ENCODE results near the gene LCLAT1. TPM values are rescaled to one million over a fixed set of nuclear protein-coding genes. Genes with fewer than 3 reads are reported as not detected.

LCLAT1 gene
- total RNA-seq, 2 experiments from 2014 or later, result 18.6 to 22.8 TPM

DNA sequence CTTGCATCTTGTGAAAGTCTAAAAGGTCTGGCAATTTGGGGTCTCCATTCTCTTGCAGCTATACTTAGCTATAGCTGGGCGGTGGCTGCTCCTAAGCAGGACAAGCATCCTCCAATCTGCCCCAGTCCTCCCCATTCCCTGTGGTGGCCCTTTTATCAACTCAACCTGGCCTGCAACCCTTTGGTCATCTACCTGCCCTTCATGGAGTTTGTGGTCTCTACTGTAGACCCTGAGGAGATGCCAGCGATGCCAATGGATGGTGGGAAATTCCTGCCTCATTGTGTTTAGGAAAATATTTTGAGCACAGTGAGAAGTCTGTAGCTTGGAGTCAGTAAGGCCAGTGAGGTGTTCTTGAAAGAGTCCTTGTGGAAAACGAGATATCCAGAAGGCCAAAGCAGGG is 216.8 kb downstream of the LCLAT1 start:
- no peak for ATAC-seq
- Mint-ChIP-seq H3K4me3 (no peak overlapping the region), H3K27ac (no peak overlapping the region), H3K9me3 (ENCODE audit: low read depth) (no peaks in the 10 kb centered on the region), H3K4me1 (no peaks in the 10 kb centered on the region), H3K36me3 (peaks cover 3% of the 10 kb centered on the region), H3K27me3 (no peaks in the 10 kb centered on the region)
- DNase-seq, result no peak
- CTCF ChIA-PET, result no interaction called here

DNA sequence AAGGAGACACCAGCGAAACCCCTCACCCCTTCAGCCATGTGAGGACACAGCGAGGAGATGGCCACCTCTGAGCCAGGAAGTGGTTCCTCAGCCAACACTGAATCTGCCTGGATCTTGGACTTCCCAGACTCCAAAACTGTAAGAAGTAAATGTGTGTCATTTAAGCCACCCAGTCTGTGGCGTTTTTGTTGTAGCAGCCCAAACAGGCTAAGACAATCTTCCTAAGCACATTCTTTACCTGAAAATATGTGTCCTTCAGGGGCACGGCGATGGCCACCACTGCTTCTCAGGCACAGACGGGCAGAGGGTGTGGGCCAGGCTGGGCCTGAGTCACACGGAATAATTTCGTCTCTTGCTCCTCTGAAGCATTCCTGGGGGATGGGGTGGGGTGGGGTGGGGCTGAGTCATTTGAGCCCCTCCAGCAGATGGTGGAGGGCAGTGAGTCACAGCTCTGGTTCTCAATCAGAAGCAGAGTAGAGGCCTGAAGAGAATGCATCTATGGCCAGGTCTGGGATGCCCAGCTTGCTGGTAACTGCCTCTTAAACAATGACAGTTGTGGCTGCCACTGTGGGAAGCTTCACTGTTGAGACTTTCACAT is 217.8 kb downstream of the LCLAT1 start:
- Mint-ChIP-seq H3K27ac (no peak overlapping the region), H3K27me3 (no peaks in the 10 kb centered on the region), H3K36me3 (peaks cover 7% of the 10 kb centered on the region), H3K9me3 (ENCODE audit: low read depth) (peaks cover 1% of the 10 kb centered on the region), H3K4me1 (no peaks in the 10 kb centered on the region), H3K4me3 (no peak overlapping the region)
- no peak for DNase-seq
- CTCF ChIA-PET, result no interaction called here
- ATAC-seq, result no peak

- no peak for DNase-seq
Observed at GRCh38 chr2:30665761-30666265, 218.8 kb downstream of the LCLAT1 start.

DNA sequence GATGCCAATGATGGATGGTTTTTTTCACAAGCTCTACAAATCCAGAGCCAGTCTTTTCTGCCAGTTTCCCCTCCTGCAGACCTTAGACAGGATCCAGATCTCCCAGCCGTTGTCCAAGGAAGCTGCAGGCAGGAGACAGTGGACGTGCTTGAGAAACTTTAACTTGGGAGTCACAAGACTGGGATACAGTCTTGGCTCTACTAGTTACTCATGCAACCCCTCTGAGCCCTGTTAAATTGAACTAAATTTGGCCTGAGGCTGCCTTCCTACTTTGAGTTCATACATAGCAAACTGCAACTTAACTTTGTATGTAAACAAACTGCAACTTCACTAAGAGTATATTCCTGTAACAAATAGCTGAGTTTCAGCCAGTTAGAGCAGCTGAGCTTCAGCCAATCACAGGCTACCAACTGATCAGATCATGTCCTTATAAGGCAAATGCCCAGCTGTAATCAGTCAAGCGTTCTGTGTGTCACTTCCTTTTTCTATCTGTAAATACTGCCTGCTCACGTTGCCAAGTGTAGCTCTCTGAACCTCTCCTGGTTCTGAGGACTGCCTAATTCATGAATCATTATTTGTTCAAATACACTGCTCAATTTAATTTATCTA is 219.3 kb downstream of the LCLAT1 start:
- Mint-ChIP-seq H3K4me1 (no peaks in the 10 kb centered on the region), H3K27me3 (no peaks in the 10 kb centered on the region), H3K36me3 (peaks cover 12% of the 10 kb centered on the region), H3K27ac (no peak overlapping the region), H3K4me3 (no peak overlapping the region), H3K9me3 (ENCODE audit: low read depth) (peaks cover 7% of the 10 kb centered on the region)
- CTCF ChIA-PET, result interaction anchor here (1.2 kb wide), 1 partner anchor 45 kb away, joined by 4 read pairs; no protein-coding TSS in a partner anchor
- DNase-seq (no peak), ATAC-seq (no peak)

More at GRCh38 chr2:30665761-30666265, 218.8 kb downstream of the LCLAT1 start:
- H3K4me3 Mint-ChIP-seq, result no peak overlapping the region
- H3K9me3 Mint-ChIP-seq (ENCODE audit: low read depth), result peaks cover 7% of the 10 kb centered on the region
- no peaks in the 10 kb centered on the region for H3K4me1 Mint-ChIP-seq
- no peak for ATAC-seq
- peaks cover 12% of the 10 kb centered on the region for H3K36me3 Mint-ChIP-seq
- no peak overlapping the region for H3K27ac Mint-ChIP-seq
- CTCF ChIA-PET, result no interaction called here
- H3K27me3 Mint-ChIP-seq, result no peaks in the 10 kb centered on the region

GRCh38 chr2:30670453-30670852 is 223.4 kb downstream of the LCLAT1 start:
- Mint-ChIP-seq H3K36me3 (peaks cover 12% of the 10 kb centered on the region), H3K4me1 (no peaks in the 10 kb centered on the region)
- no peak for ATAC-seq

DNA sequence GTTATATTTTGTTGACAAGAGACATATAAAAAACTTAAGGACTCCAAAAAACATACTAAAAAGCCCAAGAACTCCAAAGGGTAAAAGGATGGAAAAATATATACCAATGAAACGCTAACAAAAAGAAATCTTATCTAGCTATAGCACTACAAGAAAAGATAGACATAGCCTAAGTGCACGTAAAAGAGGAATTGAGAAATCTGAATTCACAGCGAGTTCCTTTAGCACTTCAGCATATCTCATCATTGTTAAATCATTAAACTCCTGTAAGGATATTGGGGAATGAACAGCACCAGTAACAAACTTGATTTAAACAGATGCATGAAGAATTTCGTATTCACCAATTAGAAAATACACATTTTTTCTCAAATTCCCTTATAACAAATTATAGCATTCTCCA is 226.1 kb downstream of the LCLAT1 start:
- DNase-seq, result no peak
- no peaks in the 10 kb centered on the region for H3K4me1 Mint-ChIP-seq
- CTCF ChIA-PET, result interaction anchor here (1.0 kb wide), 1 partner anchor 38 kb away, joined by 4 read pairs; no protein-coding TSS in a partner anchor
- H3K27me3 Mint-ChIP-seq, result peaks cover 15% of the 10 kb centered on the region
- H3K4me3 Mint-ChIP-seq, result no peak overlapping the region
- H3K27ac Mint-ChIP-seq, result no peak overlapping the region
- ATAC-seq, result no peak
- H3K36me3 Mint-ChIP-seq, result peaks cover 9% of the 10 kb centered on the region
- H3K9me3 Mint-ChIP-seq (ENCODE audit: low read depth), result peaks cover 7% of the 10 kb centered on the region

More at GRCh38 chr2:30670453-30670852, 223.4 kb downstream of the LCLAT1 start:
- Mint-ChIP-seq H3K27ac (no peak overlapping the region), H3K4me3 (no peak overlapping the region), H3K27me3 (peaks cover 15% of the 10 kb centered on the region), H3K9me3 (ENCODE audit: low read depth) (peaks cover 7% of the 10 kb centered on the region)
- no peak for DNase-seq
- CTCF ChIA-PET, result no interaction called here

GRCh38 chr2:30675758-30676157 is 228.7 kb downstream of the LCLAT1 start:
- CTCF ChIA-PET, result no interaction called here
- Mint-ChIP-seq H3K27me3 (peaks cover 15% of the 10 kb centered on the region), H3K4me3 (no peak overlapping the region)

GRCh38 chr2:30677231-30677630 is 230.2 kb downstream of the LCLAT1 start:
- peaks cover 14% of the 10 kb centered on the region for H3K27me3 Mint-ChIP-seq
- ATAC-seq, result no peak
- no peaks in the 10 kb centered on the region for H3K9me3 Mint-ChIP-seq (ENCODE audit: low read depth)
- no peaks in the 10 kb centered on the region for H3K36me3 Mint-ChIP-seq
- H3K4me1 Mint-ChIP-seq, result no peaks in the 10 kb centered on the region
- DNase-seq, result no peak
- H3K4me3 Mint-ChIP-seq, result no peak overlapping the region
- CTCF ChIA-PET, result no interaction called here
- no peak overlapping the region for H3K27ac Mint-ChIP-seq

More at GRCh38 chr2:30675758-30676157, 228.7 kb downstream of the LCLAT1 start:
- Mint-ChIP-seq H3K4me1 (no peaks in the 10 kb centered on the region), H3K27ac (no peak overlapping the region), H3K36me3 (no peaks in the 10 kb centered on the region), H3K9me3 (ENCODE audit: low read depth) (no peaks in the 10 kb centered on the region)
- DNase-seq, result peak; percentile 19
- ATAC-seq, result no peak

- H3K9me3 Mint-ChIP-seq (ENCODE audit: low read depth), result no peaks in the 10 kb centered on the region
- no peaks in the 10 kb centered on the region for H3K4me1 Mint-ChIP-seq
- H3K27ac Mint-ChIP-seq, result no peak overlapping the region
- peak; percentile 26 for DNase-seq
- peaks cover 9% of the 10 kb centered on the region for H3K27me3 Mint-ChIP-seq
- CTCF ChIA-PET, result interaction anchor here (1.6 kb wide), 1 partner anchor 513 kb away, joined by 4 read pairs; no protein-coding TSS in a partner anchor
- H3K36me3 Mint-ChIP-seq, result no peaks in the 10 kb centered on the region
- ATAC-seq, result no peak
- H3K4me3 Mint-ChIP-seq, result no peak overlapping the region
Observed at GRCh38 chr2:30677861-30678385, 230.9 kb downstream of the LCLAT1 start.

DNA sequence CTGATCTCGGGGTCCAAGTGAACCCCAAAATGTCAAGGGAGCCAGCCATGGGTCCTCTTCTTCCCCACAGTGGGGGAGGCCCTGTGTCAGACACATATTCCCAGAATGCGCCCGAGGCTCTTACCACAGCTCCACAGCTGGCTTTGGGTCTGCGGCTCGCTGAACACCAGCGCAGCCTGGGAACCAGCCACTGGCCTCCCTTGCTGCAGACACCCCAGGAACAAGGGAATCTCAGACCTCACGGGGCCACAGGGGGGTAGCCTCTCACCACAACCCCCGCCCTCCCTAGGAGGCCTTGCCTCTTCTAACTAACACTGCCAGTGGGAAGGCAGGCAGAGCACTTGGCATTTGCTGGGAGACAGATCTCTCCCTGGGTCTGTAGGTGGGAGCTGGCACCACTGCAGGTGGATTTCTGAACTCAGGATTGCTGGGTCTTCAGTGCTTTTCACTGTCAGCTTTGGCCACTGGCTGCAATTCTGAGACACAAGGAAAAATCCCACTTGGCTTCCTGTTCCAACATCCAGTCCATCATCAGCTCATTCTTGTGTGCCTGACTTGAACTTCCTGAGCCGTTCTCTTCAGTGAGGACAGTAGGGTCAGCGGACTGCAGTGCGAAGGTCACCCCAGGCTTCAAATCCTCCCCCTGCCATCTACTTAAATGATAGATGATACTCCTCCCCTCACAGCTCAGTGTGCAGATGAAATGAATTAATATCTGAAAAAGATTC is 231.5 kb downstream of the LCLAT1 start:
- peak; percentile 19 for DNase-seq
- CTCF ChIA-PET, result interaction anchor here (1.6 kb wide), 1 partner anchor 514 kb away, joined by 4 read pairs; no protein-coding TSS in a partner anchor
- Mint-ChIP-seq H3K36me3 (no peaks in the 10 kb centered on the region), H3K27me3 (peaks cover 7% of the 10 kb centered on the region), H3K9me3 (ENCODE audit: low read depth) (no peaks in the 10 kb centered on the region), H3K27ac (no peak overlapping the region), H3K4me3 (no peak overlapping the region), H3K4me1 (no peaks in the 10 kb centered on the region)
- ATAC-seq, result no peak

DNA sequence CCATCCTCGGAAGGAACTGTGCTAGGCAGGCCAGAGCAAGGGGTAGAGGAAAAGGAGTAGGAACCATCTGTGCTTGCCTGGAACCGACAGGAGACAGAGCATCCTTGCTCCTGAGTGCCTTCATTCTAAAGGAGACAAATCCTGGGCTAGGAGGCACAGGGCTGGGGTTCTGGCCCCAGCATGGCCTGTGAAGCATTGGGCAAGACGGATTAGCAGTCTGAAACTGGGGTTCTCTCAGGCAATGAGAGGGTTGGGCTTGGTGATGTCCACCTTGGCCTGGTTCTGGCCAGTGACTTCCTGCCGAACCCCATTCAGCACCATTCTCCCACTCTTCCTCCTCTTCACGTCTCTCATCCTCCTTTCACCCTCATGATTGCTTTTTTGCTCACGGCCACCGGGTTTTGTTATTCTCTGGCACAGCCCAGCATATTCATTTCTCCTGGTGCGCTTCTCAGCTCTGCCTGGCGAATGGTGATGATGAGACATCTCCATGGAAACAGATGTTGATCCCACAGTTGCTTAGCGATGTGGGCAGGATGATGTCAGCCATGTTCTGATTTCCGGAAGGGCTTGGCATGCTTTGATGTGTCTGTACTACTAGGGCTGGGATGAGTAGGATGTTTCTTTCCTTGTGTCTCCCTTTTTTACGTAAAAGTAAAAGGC is 232.5 kb downstream of the LCLAT1 start:
- H3K27ac Mint-ChIP-seq, result no peak overlapping the region
- CTCF ChIA-PET, result no interaction called here
- no peak for ATAC-seq

GRCh38 chr2:30680121-30680520 is 233.1 kb downstream of the LCLAT1 start:
- ATAC-seq, result no peak
- no peaks in the 10 kb centered on the region for H3K9me3 Mint-ChIP-seq (ENCODE audit: low read depth)
- H3K27me3 Mint-ChIP-seq, result no peaks in the 10 kb centered on the region

More for the DNA sequence above, 232.5 kb downstream of the LCLAT1 start:
- DNase-seq, result peak; percentile 30
- H3K9me3 Mint-ChIP-seq (ENCODE audit: low read depth), result no peaks in the 10 kb centered on the region
- peaks cover 3% of the 10 kb centered on the region for H3K27me3 Mint-ChIP-seq
- no peak overlapping the region for H3K4me3 Mint-ChIP-seq
- no peaks in the 10 kb centered on the region for H3K36me3 Mint-ChIP-seq
- H3K4me1 Mint-ChIP-seq, result no peaks in the 10 kb centered on the region

GRCh38 chr2:30681022-30681421 is 234.0 kb downstream of the LCLAT1 start:
- Mint-ChIP-seq H3K9me3 (ENCODE audit: low read depth) (no peaks in the 10 kb centered on the region), H3K27me3 (no peaks in the 10 kb centered on the region), H3K4me1 (no peaks in the 10 kb centered on the region), H3K27ac (no peak overlapping the region), H3K4me3 (no peak overlapping the region), H3K36me3 (no peaks in the 10 kb centered on the region)
- CTCF ChIA-PET, result interaction anchor here (0.9 to 1.4 kb wide), 3 partner anchors 26 to 516 kb away, joined by 3 to 4 read pairs (median 3); no protein-coding TSS in a partner anchor
- DNase-seq, result peak; percentile 23
- ATAC-seq, result no peak

More at GRCh38 chr2:30680121-30680520, 233.1 kb downstream of the LCLAT1 start:
- Mint-ChIP-seq H3K27ac (no peak overlapping the region), H3K4me1 (no peaks in the 10 kb centered on the region), H3K36me3 (no peaks in the 10 kb centered on the region), H3K4me3 (no peak overlapping the region)
- peak; percentile 16 for DNase-seq
- CTCF ChIA-PET, result no interaction called here

All from activated CD8-positive, alpha-beta memory T cell treated with anti-CD3 and anti-CD28 coated beads, Interleukin-2, amount 10 ng/mL, durations not matched to agents 7 days and 5 days (primary cell).